Karpas-422 (cell line): ENCODE data around the gene GREB1. TPM values are rescaled to one million over a fixed set of nuclear protein-coding genes. Genes with fewer than 3 reads are reported as not detected.

Source experiments
- DNase-seq: peaks from one replicate; pipeline ENCODE4 v3.0.0-alpha.2; 2015
- H2AFZ ChIP-seq: fragments of 200-600 bp; sonication (generic); 2 replicates; pipeline ENCODE4 v1.6.1; 2014; ENCODE audit warnings: antibody characterized with exemption, low read length, mixed read lengths
- H3K27ac ChIP-seq: fragments of 200-600 bp; sonication (generic); 2 replicates; pipeline ENCODE4 v1.5.1; 2014; ENCODE audit warnings: mild to moderate bottlenecking, low read length, moderate library complexity
- H3K27me3 ChIP-seq: fragments of 200-600 bp; sonication (generic); 2 replicates; pipeline ENCODE4 v1.6.1; 2014; ENCODE audit warnings: low read length, mixed read lengths
- H3K36me3 ChIP-seq: fragments of 200-600 bp; sonication (generic); 2 replicates; pipeline ENCODE4 v1.6.1; 2014; ENCODE audit warnings: low read length, mixed read lengths; ENCODE audit not compliant: insufficient read depth
- H3K4me1 ChIP-seq: fragments of 200-600 bp; sonication (generic); 2 replicates; pipeline ENCODE4 v1.6.1; 2014; ENCODE audit warnings: mild to moderate bottlenecking, low read length, mixed read lengths
- H3K4me2 ChIP-seq: fragments of 200-600 bp; sonication (generic); 2 replicates; pipeline ENCODE4 v1.6.1; 2014; ENCODE audit warnings: low read length, low read depth, mild to moderate bottlenecking; ENCODE audit not compliant: poor library complexity, severe bottlenecking
- H3K4me3 ChIP-seq: fragments of 200-600 bp; sonication (generic); 2 replicates; pipeline ENCODE4 v1.5.1; 2014; ENCODE audit warnings: mild to moderate bottlenecking, antibody characterized with exemption, low read length, mixed read lengths
- H3K79me2 ChIP-seq: fragments of 200-600 bp; sonication (generic); 2 replicates; pipeline ENCODE4 v1.6.1; 2014; ENCODE audit warnings: mild to moderate bottlenecking, low read length, mixed read lengths
- H3K9ac ChIP-seq: fragments of 200-600 bp; sonication (generic); 2 replicates; pipeline ENCODE4 v1.6.0; 2014; ENCODE audit warnings: low read length
- H3K9me2 ChIP-seq: fragments of 200-600 bp; sonication (generic), shearing (Covaris generic); replicated peaks from 2 replicates; pipeline ENCODE4 v1.6.0; 2014; ENCODE audit warnings: mild to moderate bottlenecking, low read length, moderate library complexity; ENCODE audit not compliant: insufficient read depth
- H3K9me3 ChIP-seq: fragments of 300-700, 200-600 bp; sonication (generic); 2 replicates; pipeline ENCODE4 v1.6.1; 2014; ENCODE audit warnings: low read length, mixed read lengths
- H4K20me1 ChIP-seq: fragments of 200-600 bp; sonication (generic); 2 replicates; pipeline ENCODE4 v1.6.1; 2014; ENCODE audit warnings: mild to moderate bottlenecking, antibody characterized with exemption, low read length, low read depth; ENCODE audit not compliant: insufficient read depth
- total RNA-seq: library from RNA; depleted of rRNA; stranded (reverse); fragments of >200 nt; shearing (Covaris generic); gene quantifications from 2 replicates; pipeline ENCODE4 v1.2.3, GENCODE V29; 2014; ENCODE audit warnings: low replicate concordance

Gene GREB1
- total RNA-seq, 1 experiment from 2014 or later = 4.4 TPM

DNA sequence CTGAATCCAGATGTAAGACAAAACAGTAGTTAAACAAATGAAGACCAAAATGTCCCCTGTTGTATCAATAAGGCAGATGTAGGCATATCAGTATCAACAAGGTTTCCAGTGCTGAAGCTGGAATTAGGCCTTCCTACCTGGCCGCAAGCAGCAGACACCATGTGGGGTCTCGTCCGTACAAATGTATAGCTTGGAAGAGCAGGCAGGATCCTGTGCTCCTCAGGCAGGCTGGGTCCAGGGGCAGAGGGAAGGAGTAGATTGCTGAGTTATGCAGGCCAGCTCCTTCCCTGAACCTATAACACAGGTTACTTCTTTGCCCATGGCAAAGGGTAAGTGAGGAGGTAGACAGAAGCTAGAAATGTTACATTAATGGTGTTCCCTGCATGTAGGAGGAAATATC, 112.7 kb downstream of the GREB1 start:
- Histone ChIP-seq H3K4me2 (no peak overlapping the region), H2AFZ (no peak overlapping the region), H3K27ac (no peak overlapping the region), H3K79me2 (no peaks in the 10 kb centered on the region), H3K4me3 (no peak overlapping the region), H3K9ac (no peak overlapping the region), H4K20me1 (no peaks in the 10 kb centered on the region), H3K4me1 (no peaks in the 10 kb centered on the region), H3K36me3 (no peaks in the 10 kb centered on the region), H3K27me3 (no peaks in the 10 kb centered on the region), H3K9me3 (no peaks in the 10 kb centered on the region), H3K9me2 (no peaks in the 10 kb centered on the region)
- DNase-seq = no peak

DNA sequence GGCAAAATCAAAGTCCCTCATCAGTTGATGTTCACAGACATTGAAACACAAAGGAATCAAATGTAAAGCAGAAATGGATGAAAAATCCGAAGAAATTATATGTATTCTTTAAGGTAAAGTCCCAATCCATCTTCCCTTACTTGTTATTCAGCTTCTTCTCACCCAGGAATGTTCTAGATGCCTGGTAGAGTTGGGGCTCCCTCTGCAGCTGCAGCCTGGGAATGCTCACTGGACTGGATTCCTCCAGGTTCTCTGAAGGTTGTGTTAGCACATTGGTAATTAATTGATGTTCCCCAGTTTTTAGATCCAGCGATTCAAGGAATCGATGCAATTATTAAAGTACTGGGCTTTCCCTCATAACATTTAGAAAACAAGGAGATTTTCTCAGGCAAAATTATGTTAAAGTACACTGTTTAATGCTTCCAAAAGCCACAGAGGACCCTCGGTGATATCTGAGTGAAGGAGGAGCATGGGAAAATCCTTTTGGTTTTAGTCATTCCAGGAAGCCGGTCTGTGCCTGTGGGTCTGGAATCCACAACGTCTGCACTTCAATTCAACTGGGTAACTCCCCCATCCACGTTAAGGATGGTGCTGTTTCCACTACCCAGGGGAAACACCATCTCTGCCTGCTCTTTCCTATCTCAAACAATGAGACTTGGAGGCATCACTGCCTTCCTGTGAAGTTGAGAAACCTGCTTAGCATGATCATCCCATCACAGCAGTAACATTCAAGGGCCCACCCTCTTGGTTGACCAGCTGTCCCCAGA, 114.2 kb downstream of the GREB1 start:
- Histone ChIP-seq H3K27me3 (no peaks in the 10 kb centered on the region), H3K36me3 (no peaks in the 10 kb centered on the region), H2AFZ (no peak overlapping the region), H3K79me2 (no peaks in the 10 kb centered on the region), H3K9me2 (no peaks in the 10 kb centered on the region), H3K4me3 (no peak overlapping the region), H3K4me2 (no peak overlapping the region), H3K9me3 (no peaks in the 10 kb centered on the region), H3K9ac (no peak overlapping the region), H4K20me1 (no peaks in the 10 kb centered on the region), H3K27ac (no peak overlapping the region), H3K4me1 (no peaks in the 10 kb centered on the region)
- DNase-seq = no peak

DNA sequence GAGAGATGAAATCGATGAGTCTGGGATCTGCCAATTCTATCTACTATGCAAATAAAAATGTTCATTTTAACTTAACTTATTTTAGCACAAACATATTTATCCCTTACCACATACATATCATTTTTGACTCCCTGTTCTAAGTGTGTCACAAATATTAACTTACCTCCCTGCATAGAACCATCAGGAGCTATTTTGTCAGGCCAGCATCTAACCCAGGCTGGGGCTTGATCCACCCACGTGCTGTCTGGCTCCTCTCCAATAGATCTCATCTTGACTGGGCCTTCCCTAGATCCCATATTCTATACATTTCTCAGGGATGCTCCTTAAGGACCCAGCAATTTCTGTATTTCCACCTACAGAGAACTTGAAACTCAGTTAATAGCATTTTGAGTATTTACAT, 115.2 kb downstream of the GREB1 start:
- no peak for DNase-seq
- Histone ChIP-seq H3K9ac (no peak overlapping the region), H2AFZ (no peak overlapping the region), H3K4me3 (no peak overlapping the region), H3K4me1 (no peaks in the 10 kb centered on the region), H4K20me1 (no peaks in the 10 kb centered on the region), H3K79me2 (no peaks in the 10 kb centered on the region), H3K27me3 (no peaks in the 10 kb centered on the region), H3K4me2 (no peak overlapping the region), H3K9me3 (no peaks in the 10 kb centered on the region), H3K27ac (no peak overlapping the region), H3K9me2 (no peaks in the 10 kb centered on the region), H3K36me3 (no peaks in the 10 kb centered on the region)

DNA sequence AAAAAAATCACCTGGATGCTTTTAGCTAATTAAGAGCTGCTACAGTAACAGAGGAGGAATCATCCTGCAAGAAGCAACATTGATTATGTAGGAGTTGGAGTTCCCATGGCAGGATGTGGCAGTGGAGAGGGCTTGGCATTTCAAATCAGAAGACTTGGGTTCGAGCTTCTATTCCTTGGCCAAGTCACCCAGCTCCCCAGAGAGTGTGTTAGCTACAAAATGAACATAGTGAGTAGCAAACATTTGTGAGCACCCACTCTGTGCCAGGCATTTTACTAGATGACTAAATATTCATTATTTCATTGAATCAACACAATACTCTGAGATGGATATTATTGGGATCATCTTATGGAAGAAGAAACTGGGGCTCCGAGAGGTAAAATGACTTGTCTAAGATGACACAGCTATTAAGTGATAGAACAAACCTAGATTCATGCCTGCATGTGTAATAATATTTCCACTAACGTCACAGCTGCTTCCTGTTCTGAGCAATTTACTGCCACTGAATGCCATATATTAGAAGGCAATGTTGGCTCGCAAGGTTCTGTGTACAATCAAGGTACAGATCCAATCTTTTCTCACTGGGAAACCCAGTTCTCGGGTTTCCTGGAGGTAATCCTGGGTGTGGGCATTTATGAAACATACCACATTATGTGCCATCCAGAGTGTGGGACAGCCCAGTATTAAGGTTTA, 118.2 kb downstream of the GREB1 start:
- no peaks in the 10 kb centered on the region for H4K20me1 ChIP-seq
- H2AFZ ChIP-seq = no peak overlapping the region
- no peaks in the 10 kb centered on the region for H3K9me3 ChIP-seq
- no peaks in the 10 kb centered on the region for H3K4me1 ChIP-seq
- H3K4me2 ChIP-seq = no peak overlapping the region
- no peak overlapping the region for H3K9ac ChIP-seq
- H3K36me3 ChIP-seq = no peaks in the 10 kb centered on the region
- H3K27me3 ChIP-seq = no peaks in the 10 kb centered on the region
- no peak overlapping the region for H3K27ac ChIP-seq
- no peak overlapping the region for H3K4me3 ChIP-seq
- H3K9me2 ChIP-seq = no peaks in the 10 kb centered on the region
- DNase-seq = no peak
- H3K79me2 ChIP-seq = no peaks in the 10 kb centered on the region

DNA sequence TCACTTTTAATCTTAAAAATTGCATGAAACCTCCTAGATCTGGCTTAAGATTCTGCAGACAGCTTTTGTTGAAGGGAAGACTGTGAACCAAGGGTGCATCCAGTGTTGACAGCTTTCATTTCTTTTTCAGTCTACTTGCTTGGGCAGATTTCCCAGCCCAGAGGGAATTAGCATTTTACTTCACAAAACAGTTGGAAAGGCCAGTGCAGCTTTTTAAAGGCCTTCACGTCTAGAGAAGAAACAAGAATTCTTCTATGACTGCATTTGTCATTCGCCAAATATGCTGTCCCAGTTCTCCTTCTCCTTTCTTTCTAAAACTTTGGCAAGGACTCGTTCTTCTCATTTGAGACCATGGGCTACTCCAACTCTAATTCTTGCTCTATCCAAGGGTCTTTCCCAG, 118.7 kb downstream of the GREB1 start:
- no peak overlapping the region for H3K27ac ChIP-seq
- H3K9me3 ChIP-seq = no peaks in the 10 kb centered on the region
- H3K4me1 ChIP-seq = no peaks in the 10 kb centered on the region
- no peak overlapping the region for H3K9ac ChIP-seq
- no peaks in the 10 kb centered on the region for H3K9me2 ChIP-seq
- no peak for DNase-seq
- no peaks in the 10 kb centered on the region for H3K36me3 ChIP-seq
- no peak overlapping the region for H3K4me3 ChIP-seq
- H3K79me2 ChIP-seq = no peaks in the 10 kb centered on the region
- no peaks in the 10 kb centered on the region for H4K20me1 ChIP-seq
- H2AFZ ChIP-seq = no peak overlapping the region
- no peaks in the 10 kb centered on the region for H3K27me3 ChIP-seq
- no peak overlapping the region for H3K4me2 ChIP-seq

DNA sequence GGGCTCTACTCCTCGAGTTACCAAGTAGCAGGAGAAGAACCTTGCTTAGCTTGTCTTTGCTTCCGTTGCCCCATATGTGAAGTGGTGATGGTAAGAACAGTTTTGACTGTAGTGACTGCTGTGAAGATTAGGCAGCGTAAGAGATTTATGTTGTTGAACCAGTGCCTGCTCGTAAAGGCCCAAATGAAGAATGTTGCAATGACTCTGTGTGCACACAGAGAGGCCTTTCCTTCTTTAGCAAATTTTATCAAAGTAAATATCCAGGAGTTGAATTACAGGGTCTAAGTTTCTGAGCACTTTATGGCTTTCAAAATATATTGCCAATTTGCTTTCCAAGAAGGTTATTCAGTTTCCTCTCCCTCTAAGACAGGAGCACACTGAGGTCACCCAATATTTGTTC, 121.7 kb downstream of the GREB1 start:
- no peak for DNase-seq
- no peaks in the 10 kb centered on the region for H3K9me3 ChIP-seq
- H3K79me2 ChIP-seq = no peaks in the 10 kb centered on the region
- H3K4me2 ChIP-seq = no peak overlapping the region
- H3K9ac ChIP-seq = no peak overlapping the region
- no peak overlapping the region for H3K27ac ChIP-seq
- no peaks in the 10 kb centered on the region for H3K27me3 ChIP-seq
- no peaks in the 10 kb centered on the region for H3K4me1 ChIP-seq
- H4K20me1 ChIP-seq = no peaks in the 10 kb centered on the region
- no peak overlapping the region for H3K4me3 ChIP-seq
- H3K36me3 ChIP-seq = no peaks in the 10 kb centered on the region
- no peak overlapping the region for H2AFZ ChIP-seq
- no peaks in the 10 kb centered on the region for H3K9me2 ChIP-seq

DNA sequence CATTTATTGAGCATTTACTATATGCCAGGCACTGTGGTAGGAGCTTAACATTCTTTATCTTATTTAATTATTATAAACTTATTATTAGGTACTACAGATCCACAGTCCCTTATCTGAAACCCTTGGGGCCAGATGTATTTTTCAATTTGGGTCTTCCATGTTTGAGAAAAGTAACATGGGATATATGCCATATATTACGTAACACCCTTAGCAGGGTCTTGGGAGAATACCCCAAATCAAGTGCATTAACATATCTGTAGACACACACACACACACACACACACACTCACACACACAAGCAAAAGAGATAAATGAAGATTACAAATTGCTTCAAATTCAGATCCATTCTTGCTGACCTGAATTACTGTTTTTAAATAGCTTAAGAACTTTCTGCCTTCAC, 122.4 kb downstream of the GREB1 start:
- H3K4me3 ChIP-seq = no peak overlapping the region
- no peaks in the 10 kb centered on the region for H3K9me3 ChIP-seq
- no peak overlapping the region for H2AFZ ChIP-seq
- H3K9me2 ChIP-seq = no peaks in the 10 kb centered on the region
- H3K27me3 ChIP-seq = no peaks in the 10 kb centered on the region
- no peak overlapping the region for H3K4me2 ChIP-seq
- H3K4me1 ChIP-seq = no peaks in the 10 kb centered on the region
- H3K36me3 ChIP-seq = no peaks in the 10 kb centered on the region
- no peak overlapping the region for H3K9ac ChIP-seq
- DNase-seq = no peak
- H3K27ac ChIP-seq = no peak overlapping the region
- no peaks in the 10 kb centered on the region for H4K20me1 ChIP-seq
- no peaks in the 10 kb centered on the region for H3K79me2 ChIP-seq

DNA sequence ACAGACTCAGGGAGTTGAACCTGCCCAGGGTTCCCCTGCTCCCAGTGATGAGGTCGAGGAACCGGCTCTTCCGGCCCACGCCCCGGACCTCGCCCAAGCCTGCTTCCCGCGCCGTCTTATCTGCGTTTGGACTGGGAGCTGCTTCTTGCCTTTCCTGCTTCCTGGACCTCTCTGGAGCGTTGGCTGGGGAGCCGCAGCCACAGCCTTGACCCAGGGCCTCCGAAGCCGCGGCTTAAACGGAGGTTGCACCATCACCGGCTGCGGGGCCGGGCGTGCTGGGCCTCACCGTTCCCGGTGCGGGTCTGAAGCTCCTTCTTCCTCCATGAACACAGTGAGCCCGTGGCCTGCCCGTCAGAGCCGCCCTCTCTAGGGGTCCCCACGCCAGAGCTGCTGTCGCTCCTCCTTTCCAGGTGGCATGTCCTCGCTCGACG, 122.8 kb downstream of the GREB1 start:
- Histone ChIP-seq H3K27ac (no peak overlapping the region), H3K9me3 (no peaks in the 10 kb centered on the region), H3K27me3 (no peaks in the 10 kb centered on the region), H4K20me1 (no peaks in the 10 kb centered on the region), H3K4me1 (no peaks in the 10 kb centered on the region), H3K36me3 (no peaks in the 10 kb centered on the region), H3K4me2 (no peak overlapping the region), H3K79me2 (no peaks in the 10 kb centered on the region), H3K4me3 (no peak overlapping the region), H2AFZ (no peak overlapping the region), H3K9ac (no peak overlapping the region), H3K9me2 (no peaks in the 10 kb centered on the region)
- no peak for DNase-seq
